Natural killer cell (primary cell): ENCODE measurements around the gene TOLLIP. TPM values are rescaled to one million over a fixed set of nuclear protein-coding genes. Genes with fewer than 3 reads are reported as not detected.
"Not testable (repeated sequence)": the region's sequence is repeated elsewhere in the genome, so short reads cannot be mapped to it uniquely, and the experiment has no call there.

ENCODE experiments used
- ATAC-seq, 3 donors: fragments of 150-1000 bp in 2 of 3; fragments of 200-7000 bp in 1 of 3; cut with Tn5 transposase; 1 replicate in 1 of 3; 2 replicates in 2 of 3; pipeline ENCODE4 v1.10.0; 2021; ENCODE audit warnings: mild to moderate bottlenecking in 2 of 3, moderate library complexity in 2 of 3
- DNase-seq, 2 donors: peaks; one replicate each; pipeline versions ENCODE4 v3.0.0 to v3.0.0-alpha.2; 2013 to 2021; ENCODE audit warnings: mixed read lengths in 1 of 2
- H3K27ac ChIP-seq: one replicate; pipeline ENCODE4 v1.5.1; 2013; ENCODE audit warnings: mild to moderate bottlenecking, low read length
- H3K27me3 ChIP-seq: one replicate; pipeline ENCODE4 v1.6.1; 2013; ENCODE audit warnings: low read length; ENCODE audit not compliant: control insufficient read depth, insufficient read depth
- H3K36me3 ChIP-seq: one replicate; pipeline ENCODE4 v1.6.1; 2013; ENCODE audit warnings: low read length; ENCODE audit not compliant: control insufficient read depth, insufficient read depth
- H3K4me1 ChIP-seq: one replicate; pipeline ENCODE4 v1.6.1; 2013; ENCODE audit warnings: low read length; ENCODE audit not compliant: control insufficient read depth, insufficient read depth
- H3K4me3 ChIP-seq: one replicate; pipeline ENCODE4 v1.5.1; 2013; ENCODE audit warnings: low read length
- H3K9me3 ChIP-seq: one replicate; pipeline ENCODE4 v1.6.1; 2013; ENCODE audit warnings: low read length; ENCODE audit not compliant: control insufficient read depth, insufficient read depth
- H3K27ac Mint-ChIP-seq, 2 donors: one replicate each; pipeline ENCODE4 v1.8.0; 2022; ENCODE audit warnings: mild to moderate bottlenecking in 2 of 2, mixed read lengths in 2 of 2, moderate library complexity in 1 of 2
- H3K27me3 Mint-ChIP-seq, 2 donors: one replicate each; pipeline ENCODE4 v1.8.0; 2022; ENCODE audit warnings: low read depth in 2 of 2, mixed read lengths in 2 of 2
- H3K36me3 Mint-ChIP-seq: one replicate; pipeline ENCODE4 v1.8.0; 2022; ENCODE audit warnings: mixed read lengths
- H3K4me1 Mint-ChIP-seq, 2 donors: one replicate each; pipeline ENCODE4 v1.8.0; 2022; ENCODE audit warnings: mixed read lengths in 2 of 2
- H3K4me3 Mint-ChIP-seq: one replicate; pipeline ENCODE4 v1.8.0; 2022; ENCODE audit warnings: mild to moderate bottlenecking, moderate library complexity, mixed read lengths
- H3K9me3 Mint-ChIP-seq, 2 donors: one replicate each; pipeline ENCODE4 v1.8.0; 2022; ENCODE audit warnings: mixed read lengths in 2 of 2
- CTCF ChIP-seq: fragments of 200-600 bp; IDR thresholded peaks from one replicate; pipeline ENCODE4 v1.8.0; 2022; ENCODE audit warnings: antibody characterized with exemption
- WGBS: methylation state at CpG from one replicate; pipeline ENCODE4 v1.1.7; 2013; ENCODE audit warnings: missing lambda C conversion rate; ENCODE audit not compliant: insufficient coverage; 5-methylcytosine and 5-hydroxymethylcytosine counted together
- intact Hi-C: fragments of 100-400 bp; cut with micrococcal nuclease; formaldehyde crosslinking; loops from one replicate; pipeline ENCODE4 v1.14.2; 2022
- total RNA-seq, 4 donors: library from RNA; stranded (reverse); fragments of 120-200 nt in 1 of 4; gene quantifications; one replicate each; pipeline versions ENCODE4 v1.2.3 to v1.2.4, GENCODE V29; 2013 to 2022

Gene TOLLIP
- 10 to 100 TPM; 49.3 to 61.8 (median 54.8) TPM for total RNA-seq
- 20.6 TPM for total RNA-seq (2013)

DNA sequence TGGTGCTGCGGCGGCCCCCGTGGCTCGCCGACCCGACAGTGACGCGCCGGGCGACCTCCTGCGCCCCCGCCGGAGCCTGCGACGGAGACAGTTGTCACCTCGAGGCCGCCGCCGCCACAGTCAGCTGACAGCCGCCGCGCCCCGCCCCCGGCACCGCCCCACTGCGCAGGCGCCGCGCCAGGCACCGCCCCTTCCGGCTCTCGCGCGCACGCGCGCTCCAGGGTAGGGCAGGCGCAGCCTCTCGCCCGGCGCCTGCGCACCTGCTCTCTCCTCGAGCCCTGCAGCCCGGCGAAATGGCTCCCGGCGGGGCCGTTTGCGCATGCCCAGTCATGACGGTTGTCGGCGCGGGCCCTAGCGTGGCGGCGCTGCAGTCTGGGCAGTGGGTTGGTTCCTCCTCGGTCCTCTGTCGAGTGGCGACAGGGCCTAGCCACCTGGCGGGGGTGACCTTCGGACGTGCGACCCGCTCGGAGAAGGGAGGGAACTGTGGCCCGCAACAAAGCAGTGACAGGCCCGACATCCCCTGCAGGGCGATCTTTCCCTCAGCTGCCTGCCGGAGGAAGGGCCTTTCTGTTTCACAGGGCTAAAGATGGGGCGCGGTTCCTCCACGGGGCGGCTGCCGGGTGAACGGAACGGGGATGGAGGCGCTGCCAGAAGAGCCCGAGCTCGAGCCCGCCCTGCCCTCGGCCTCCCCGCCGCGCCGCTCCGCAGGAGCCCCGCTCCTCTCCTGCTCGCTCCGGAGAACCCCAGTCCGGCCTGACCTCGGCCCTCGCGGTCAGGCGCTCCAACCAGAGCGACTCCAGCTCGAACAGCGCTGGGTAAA lies at the start of gene TOLLIP:
TSS of gene TOLLIP (minus strand) at position 135 of the 820 bp plus-strand sequence. CDS start at position 1, 134 bp downstream.
- 4% methylated on average over 97 of the region's 97 CpGs for WGBS
- H3K4me1 Mint-ChIP-seq = peaks cover 33 to 42% of the 10 kb centered on the region in 2 donors

GRCh38 chr11:1358931-1359330 lies 49.5 kb upstream of the TOLLIP start:
- peaks cover 6 to 10% of the 10 kb centered on the region in 2 donors for H3K27me3 Mint-ChIP-seq
- DNase-seq, H3K4me1 Mint-ChIP-seq, H3K4me3 ChIP-seq, H3K27ac ChIP-seq, H3K27me3 ChIP-seq, H3K9me3 ChIP-seq, H3K4me1 ChIP-seq, ATAC-seq, H3K36me3 ChIP-seq, intact Hi-C loops, H3K9me3 Mint-ChIP-seq, H3K36me3 Mint-ChIP-seq, H3K27ac Mint-ChIP-seq, H3K4me3 Mint-ChIP-seq: not testable (repeated sequence)
- 93% methylated on average over 15 of the region's 17 CpGs for WGBS

More for the DNA sequence above, at the start of gene TOLLIP:
- H3K27me3 Mint-ChIP-seq = peaks cover 0 to 7% of the 10 kb centered on the region in 2 donors
- peak within 1 kb of the TSS; percentile 85 for H3K4me3 ChIP-seq
- peak; percentile 77 to 90 (median 81) for ATAC-seq
- H3K9me3 Mint-ChIP-seq = peaks cover 3% of the 10 kb centered on the region in 2 donors
- peak; percentile 99 to 100 for DNase-seq
- peak within 1 kb of the TSS; percentile 96 for H3K27ac ChIP-seq
- H3K36me3 ChIP-seq = no peaks in the 10 kb centered on the region
- H3K27ac Mint-ChIP-seq = peak within 1 kb of the TSS; percentile 90 to 92
- intact Hi-C loops = loop anchor here (1.0 to 5.0 kb wide), 3 partner anchors 27 to 73 kb away; no protein-coding TSS in a partner anchor
- H3K4me3 Mint-ChIP-seq = peak within 1 kb of the TSS; percentile 92
- no peak for TF ChIP-seq CTCF
- peaks cover 52% of the 10 kb centered on the region for H3K4me1 ChIP-seq
- H3K36me3 Mint-ChIP-seq = no peaks in the 10 kb centered on the region
- H3K9me3 ChIP-seq = peaks cover 4% of the 10 kb centered on the region
- no peaks in the 10 kb centered on the region for H3K27me3 ChIP-seq

DNA sequence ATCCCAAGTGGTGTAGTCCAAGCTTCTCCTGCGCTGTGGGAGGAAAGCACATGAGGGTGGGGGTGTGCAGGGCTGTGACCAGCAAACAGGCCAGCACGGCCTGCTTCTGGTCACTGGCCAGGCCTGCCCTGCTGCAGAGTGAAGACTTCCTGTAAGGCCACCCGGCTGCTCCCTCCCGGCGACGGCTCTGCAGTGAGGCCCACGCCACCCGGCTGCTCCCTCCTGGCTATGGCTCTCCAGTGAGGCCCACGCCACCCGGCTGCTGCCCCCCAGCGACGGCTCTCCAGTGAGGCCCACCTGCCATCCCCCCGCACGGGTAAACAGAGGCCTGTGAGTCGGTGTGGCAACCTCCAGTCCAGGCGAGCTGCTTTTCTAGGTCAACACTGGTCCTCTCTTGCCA lies 48.9 kb upstream of the TOLLIP start:
- H3K4me1 ChIP-seq = no peaks in the 10 kb centered on the region
- H3K9me3 ChIP-seq = no peaks in the 10 kb centered on the region
- Mint-ChIP-seq H3K4me1 (no peaks in the 10 kb centered on the region), H3K27ac (no peak overlapping the region), H3K27me3 (peaks cover 5 to 8% of the 10 kb centered on the region in 2 donors), H3K4me3 (no peak overlapping the region), H3K36me3 (no peaks in the 10 kb centered on the region), H3K9me3 (no peaks in the 10 kb centered on the region)
- no peaks in the 10 kb centered on the region for H3K36me3 ChIP-seq
- no peak for TF ChIP-seq CTCF
- intact Hi-C loops = no loop called here
- H3K27ac ChIP-seq = no peak overlapping the region
- 73% methylated on average over 16 of the region's 16 CpGs for WGBS
- no peak overlapping the region for H3K4me3 ChIP-seq
- no peak for ATAC-seq
- H3K27me3 ChIP-seq = no peaks in the 10 kb centered on the region
- no peak for DNase-seq

DNA sequence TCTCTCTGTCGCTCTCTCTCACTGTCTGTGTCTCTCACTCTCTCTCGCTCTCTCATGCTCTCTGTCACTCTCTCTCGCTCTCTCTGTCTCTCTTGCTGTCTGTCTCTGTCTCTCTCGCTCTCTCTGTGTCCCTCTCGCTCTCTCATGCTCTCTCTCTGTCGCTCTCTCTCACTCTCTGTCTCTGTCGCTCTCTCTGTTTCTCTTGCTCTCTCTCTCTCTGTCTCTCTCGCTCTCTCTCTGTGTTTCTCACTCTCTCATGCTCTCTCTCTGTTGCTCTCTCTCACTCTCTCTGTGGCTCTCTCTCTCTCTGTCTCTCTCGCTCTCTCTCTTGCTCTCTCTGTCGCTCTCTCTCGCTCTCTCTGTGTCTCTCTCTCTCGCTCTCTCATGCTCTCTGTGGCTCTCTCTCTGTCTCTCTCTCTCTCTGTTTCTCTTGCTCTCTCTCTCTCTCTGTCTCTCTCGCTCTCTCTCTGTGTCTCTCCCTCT lies 47.1 kb upstream of the TOLLIP start:
- DNase-seq = no peak
- no peaks in the 10 kb centered on the region for H3K4me1 Mint-ChIP-seq
- no peak for ATAC-seq
- H3K27ac ChIP-seq = no peak overlapping the region
- no peaks in the 10 kb centered on the region for H3K9me3 ChIP-seq
- no peak for TF ChIP-seq CTCF
- H3K27me3 ChIP-seq = no peaks in the 10 kb centered on the region
- H3K27me3 Mint-ChIP-seq = peaks cover 5 to 10% of the 10 kb centered on the region in 2 donors
- H3K4me3 ChIP-seq = no peak overlapping the region
- H3K4me3 Mint-ChIP-seq = no peak overlapping the region
- H3K9me3 Mint-ChIP-seq = no peaks in the 10 kb centered on the region
- no peaks in the 10 kb centered on the region for H3K4me1 ChIP-seq
- intact Hi-C loops = no loop called here
- no peaks in the 10 kb centered on the region for H3K36me3 Mint-ChIP-seq
- 90% methylated on average over 13 of the region's 13 CpGs for WGBS
- no peak overlapping the region for H3K27ac Mint-ChIP-seq
- H3K36me3 ChIP-seq = no peaks in the 10 kb centered on the region
